Fibroblast of gingiva (primary cell): ENCODE results near the gene PCSK7.
"Not testable (repeated sequence)": the region's sequence is repeated elsewhere in the genome, so short reads cannot be mapped to it uniquely, and the experiment has no call there.

Experiments
- DNase-seq: peaks from one replicate; pipeline ENCODE4 v3.0.0-alpha.2; 2011; ENCODE audit warnings: low read depth

PCSK7 gene

DNA sequence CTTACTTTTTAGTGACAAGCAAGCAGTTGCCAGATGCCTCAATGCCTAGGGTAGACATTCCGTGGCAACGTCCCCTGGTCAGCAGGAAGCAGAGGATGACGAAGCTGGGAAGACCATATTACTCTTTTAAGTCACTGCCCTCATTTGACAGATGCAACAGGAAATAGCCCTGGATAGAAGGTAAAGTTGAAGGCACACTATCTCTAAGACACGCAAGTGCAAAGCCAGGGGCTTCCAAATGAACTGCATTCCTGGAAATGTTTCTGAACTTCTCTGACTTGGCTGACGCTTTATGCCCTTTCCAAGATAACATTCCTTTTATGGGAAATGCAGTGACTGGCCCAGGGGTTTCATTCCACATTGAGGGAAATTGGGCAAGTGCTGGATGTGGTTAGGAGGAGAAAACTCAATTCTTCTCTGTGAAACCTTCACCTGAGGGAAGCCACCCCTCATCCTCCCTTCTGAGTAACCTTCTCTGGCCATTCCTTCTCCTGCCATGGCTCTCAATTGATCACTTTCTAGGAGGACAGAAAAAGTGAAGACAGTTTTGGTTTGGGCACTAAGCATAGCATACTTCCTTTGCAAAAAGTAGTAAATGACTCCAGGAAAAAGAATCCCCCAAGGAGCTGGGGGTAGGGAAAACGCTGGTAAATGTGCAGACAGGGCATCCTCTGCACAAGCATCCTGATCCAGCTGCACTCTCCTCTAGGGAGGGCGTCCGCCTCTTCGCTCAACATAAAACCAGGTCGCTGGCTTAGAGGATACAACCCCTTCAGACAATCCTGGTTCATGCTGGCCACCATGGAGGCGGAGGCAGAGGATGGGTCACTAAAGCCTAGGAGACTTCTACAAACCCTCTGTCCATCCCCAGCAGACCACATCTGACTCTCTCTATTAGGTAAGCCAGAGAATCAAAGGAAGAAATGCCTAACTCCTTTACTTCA is 14.5 kb downstream of the PCSK7 start:
- no peak for DNase-seq

DNA sequence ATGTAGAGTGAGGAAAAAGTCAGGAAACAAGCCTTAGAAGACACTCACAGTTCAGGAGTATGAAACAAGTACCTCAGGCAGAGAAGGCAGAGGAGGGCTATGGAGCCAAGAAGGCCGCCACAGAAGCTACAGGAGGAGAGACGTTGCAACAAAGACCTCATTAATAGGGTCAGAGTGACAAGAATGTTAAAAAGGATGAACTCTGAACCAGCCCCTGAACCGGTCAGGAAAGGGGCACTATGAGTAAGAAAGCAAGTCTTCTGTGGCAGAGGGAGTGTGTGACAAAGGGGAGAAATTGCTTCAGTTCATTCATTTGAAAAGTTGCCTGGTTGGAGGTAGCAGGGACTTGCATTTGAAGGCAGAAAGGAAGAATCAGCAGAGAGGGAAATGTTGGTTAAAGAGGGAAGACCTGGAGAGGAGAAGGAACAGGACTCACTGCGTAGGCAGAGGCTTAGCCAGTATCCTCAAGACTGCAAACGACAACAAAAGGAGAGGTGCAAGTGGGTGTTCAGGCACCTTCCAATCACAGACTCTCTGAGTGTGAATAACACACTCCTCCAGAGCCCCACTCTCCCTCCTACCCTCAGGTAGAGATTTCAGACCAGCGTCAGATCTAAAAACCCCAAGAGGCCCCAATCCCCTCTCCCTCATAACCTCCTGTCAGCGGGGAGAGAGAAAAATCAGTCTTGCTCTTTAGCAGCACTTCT is 17.3 kb downstream of the PCSK7 start:
- DNase-seq = no peak

DNA sequence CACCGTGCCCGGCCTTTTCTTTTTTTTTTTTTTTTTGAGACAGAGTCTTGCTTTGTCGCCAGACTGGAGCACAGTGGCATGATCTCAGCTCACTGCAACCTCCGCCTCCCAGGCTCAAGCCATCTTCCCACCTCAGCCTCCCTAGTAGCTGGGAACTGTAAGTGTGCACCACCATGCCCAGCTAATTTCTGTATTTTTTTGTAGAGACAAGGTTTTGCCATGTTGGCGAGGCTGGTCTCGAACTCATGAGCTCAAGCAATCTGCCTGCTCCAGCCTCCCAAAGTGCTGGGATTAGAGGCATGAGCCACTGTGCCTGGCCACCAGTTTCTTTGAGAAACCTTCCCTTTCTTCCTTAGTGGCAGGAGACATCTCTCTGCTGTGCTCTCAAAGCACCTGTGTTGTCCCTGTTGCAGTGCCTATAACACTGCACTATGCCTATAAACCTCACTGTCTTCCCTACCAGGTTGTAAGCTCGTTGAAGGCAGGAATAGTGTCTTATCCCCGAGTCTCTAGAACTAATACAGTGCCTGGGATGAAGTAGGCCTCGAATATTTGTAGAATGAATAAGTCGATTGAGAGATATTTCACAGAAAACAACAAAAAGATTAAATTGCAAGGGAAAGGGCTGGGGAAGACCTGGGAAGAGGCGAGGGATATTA is 19.0 kb downstream of the PCSK7 start:
- no peak for DNase-seq

- no peak for DNase-seq
These were observed 21.3 kb downstream of the PCSK7 start for GRCh38 chr11:117210620-117211019.

- DNase-seq = not testable (repeated sequence)
These were observed 22.3 kb downstream of the PCSK7 start for GRCh38 chr11:117209351-117210125.

DNA sequence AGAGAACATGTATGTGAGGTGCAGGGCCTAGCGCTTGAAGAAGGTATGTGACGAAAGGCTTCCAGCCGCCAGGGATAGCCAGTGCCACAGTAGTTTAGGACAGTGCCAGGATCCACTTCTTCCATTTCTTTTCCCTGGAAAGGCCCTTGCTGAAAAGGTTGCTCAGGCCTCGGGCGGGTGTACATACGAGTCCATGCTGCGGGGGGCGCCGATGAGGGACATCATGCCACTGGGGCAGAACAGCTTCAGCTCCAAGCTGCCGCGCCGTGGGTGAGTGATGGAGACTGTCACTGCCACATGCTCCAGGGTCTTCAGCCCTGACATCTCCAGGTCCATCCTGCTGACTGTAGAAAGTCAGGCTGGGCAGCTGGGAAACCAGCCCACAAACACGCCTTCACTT is 23.2 kb downstream of the PCSK7 start:
- DNase-seq = not testable (repeated sequence)

GRCh38 chr11:117207481-117207880 is 24.4 kb downstream of the PCSK7 start:
- not testable (repeated sequence) for DNase-seq

GRCh38 chr11:117206859-117207258 is 25.0 kb downstream of the PCSK7 start:
- DNase-seq = not testable (repeated sequence)

GRCh38 chr11:117206111-117206510 is 25.8 kb downstream of the PCSK7 start:
- DNase-seq = not testable (repeated sequence)

GRCh38 chr11:117205211-117205818 is 26.6 kb downstream of the PCSK7 start:
- DNase-seq = no peak

- no peak for DNase-seq
These were observed 27.4 kb downstream of the PCSK7 start for GRCh38 chr11:117204283-117205080.

GRCh38 chr11:117203069-117203407 is 28.8 kb downstream of the PCSK7 start:
- DNase-seq = no peak

DNA sequence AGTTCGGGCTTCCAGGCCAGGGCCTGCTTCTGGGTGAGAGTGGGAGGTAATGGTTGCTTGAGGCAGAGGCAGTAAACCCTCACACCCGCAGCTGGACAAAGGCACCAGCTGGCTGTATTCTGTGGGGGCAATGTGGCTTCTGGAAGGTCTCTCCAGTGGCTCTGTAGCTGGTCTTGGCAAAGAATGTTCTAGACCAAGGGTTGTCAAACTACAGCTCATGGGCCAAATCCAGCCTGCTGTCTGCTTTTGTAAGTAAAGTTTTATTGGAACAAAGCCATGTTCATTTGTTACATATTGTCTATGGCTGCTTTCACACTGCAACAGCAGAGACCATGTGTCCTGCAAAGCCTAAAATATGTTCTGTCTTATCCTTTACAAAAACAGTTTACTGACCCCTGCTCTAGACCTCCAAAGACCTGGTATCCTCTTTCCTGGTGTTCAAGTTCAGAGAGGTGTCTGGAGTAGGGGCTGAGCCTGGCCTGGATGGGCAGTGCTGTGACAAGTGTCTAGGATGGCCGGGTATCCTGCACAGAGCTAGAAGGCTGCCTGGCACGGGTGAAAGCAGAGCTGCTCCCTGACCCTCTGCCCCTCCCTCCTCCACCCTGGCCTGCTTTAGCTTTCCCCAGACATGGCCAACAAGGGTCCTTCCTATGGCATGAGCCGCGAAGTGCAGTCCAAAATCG is 29.3 kb downstream of the PCSK7 start:
- DNase-seq = no peak

DNA sequence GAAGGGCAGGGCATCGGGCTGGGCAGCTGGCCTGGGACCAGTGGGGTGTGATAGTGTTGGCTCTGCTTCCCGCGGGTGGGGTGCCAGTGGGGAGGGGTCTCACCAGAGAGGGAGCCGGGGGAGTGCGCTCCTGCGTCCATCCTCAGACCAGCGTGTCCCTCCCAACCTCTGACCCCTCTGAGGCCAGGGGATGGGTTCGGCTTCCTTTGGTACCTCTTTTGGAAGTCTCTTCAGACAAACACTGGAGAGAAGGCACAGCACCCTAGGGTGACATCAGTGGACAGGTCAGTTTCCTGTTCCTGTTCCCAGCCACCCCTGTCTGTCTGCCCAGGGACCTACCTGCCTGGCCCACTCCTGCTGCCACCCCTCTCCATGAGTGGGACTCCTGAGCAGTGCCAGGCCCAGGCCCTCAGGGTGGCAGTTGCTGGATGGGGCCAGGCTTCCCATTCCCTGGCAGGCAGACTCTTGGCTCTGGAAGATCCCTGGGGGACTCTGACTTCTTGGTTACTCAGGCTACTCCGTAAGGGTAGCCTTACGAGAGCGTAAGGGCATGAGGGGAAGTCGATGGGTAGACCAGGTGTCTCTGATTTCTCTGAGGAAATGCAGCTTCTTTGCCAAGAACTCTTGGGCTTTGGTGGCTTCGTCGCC is 30.1 kb downstream of the PCSK7 start:
- DNase-seq = no peak

DNA sequence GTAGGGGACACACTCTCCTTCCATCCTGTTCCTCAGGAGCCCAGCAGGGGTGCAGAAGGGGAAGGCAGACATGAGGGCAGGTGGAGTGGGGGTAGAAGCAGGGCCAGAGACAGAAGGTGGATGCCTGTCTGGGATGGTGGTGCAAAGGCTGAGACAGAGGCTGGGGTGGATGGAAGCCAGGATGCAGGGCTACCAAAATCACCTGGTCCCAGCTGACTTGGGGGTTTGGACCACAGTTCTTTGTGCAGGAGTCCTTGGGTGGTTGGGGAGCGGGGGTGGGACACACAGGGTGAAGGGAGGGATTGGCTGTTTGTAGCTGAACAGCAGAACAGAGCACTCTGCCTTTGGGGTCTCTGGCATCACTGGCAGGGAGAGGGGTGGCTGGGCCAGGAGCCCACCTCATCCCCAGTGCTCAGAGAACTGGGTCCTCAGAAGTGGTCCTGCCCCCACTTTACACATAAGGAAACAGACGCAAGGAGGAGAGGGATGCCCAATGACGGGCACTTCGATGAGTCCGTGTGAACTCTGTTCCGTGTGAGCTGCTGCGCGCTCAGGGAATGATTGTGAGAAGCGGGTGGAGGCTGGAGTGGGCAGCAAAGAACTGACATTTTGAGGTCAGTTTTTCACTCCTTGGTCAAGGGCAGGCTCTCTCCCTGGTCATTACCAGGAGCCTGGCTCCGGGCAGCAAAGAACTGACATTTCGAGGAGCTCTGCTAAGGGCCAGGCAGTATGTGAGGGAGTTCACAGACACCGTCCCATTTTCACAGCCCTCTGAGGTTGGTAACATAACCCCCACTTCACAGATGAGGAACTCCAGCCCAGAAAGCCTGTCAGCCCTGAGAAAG is 30.8 kb downstream of the PCSK7 start:
- no peak for DNase-seq

DNA sequence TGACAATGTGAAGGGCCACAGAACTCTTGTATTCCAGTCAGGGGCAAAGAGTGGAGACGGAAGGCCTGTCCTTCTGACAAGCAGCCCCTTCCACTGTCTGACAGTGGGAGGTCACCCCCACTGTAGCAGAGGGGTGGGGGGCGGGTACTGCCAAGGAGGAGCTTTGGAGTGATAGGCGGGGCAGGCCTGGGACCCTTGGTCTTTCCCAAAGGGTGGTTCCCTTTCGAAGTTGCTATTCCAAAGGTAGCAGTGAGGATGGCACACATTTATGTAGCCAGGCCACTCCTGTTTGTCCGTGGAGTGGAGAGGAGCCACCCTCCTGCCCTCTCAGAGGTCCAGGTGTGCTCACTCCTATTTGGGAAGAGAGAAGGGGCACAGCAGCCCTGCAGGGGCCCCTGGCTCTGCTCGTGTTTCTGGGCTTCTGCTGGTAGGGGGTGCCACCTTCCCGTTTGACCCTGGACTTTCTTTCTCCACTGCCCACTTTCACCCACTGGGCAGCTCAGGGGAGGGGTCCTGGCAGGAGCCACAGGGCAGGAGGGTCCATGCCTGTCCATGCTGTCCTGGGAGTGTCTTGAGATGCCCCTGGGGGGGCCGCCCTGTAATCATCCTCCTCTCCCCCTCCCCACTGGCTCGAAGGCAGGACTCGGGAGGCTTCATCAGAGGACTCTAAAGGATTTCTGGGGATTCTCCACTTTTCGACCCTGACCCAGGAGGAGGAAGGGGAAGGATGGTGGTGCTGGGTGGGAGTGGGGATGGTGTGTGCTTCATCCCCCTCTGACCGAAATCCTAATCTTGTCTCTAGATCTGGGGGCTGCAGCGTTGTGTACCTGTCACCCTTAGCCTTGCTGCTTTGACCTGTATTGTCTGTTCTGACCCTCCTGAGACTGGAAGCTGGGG is 31.7 kb downstream of the PCSK7 start:
- DNase-seq = no peak

- DNase-seq = peak; percentile 69
These were observed 32.6 kb downstream of the PCSK7 start, which contains the start of gene TAGLN for GRCh38 chr11:117199053-117199915. TSS of gene TAGLN (plus strand) at chr11:117199370. CDS start at chr11:117203014, 3,644 bp downstream.
